HAP-1 (cell line): Measurements from ENCODE around the gene MPG.
"Not testable (repeated sequence)": the region's sequence is repeated elsewhere in the genome, so short reads cannot be mapped to it uniquely, and the experiment has no call there.

Source experiments
- DNase-seq, 2 experiments: peaks; one replicate each; pipeline ENCODE4 v3.0.0-alpha.2; 2016 to 2020; ENCODE audit warnings: low spot score in 2 of 2
- H3K27me3 ChIP-seq: fragments of 250-450 bp; sonication (Bioruptor Pico); 2 replicates; pipeline ENCODE4 v1.5.1; 2020; ENCODE audit warnings: low read depth, mild to moderate bottlenecking, moderate library complexity
- H3K36me3 ChIP-seq: fragments of 250-450 bp; sonication (Bioruptor Pico); replicated peaks from 2 replicates; pipeline ENCODE4 v1.5.1; 2020; ENCODE audit warnings: mild to moderate bottlenecking
- H3K4me1 ChIP-seq: fragments of 250-450 bp; sonication (Bioruptor Pico); 2 replicates; pipeline ENCODE4 v1.5.1; 2020; ENCODE audit warnings: mild to moderate bottlenecking
- H3K4me3 ChIP-seq: fragments of 250-450 bp; sonication (Bioruptor Pico); 2 replicates; pipeline ENCODE4 v1.5.1; 2020; ENCODE audit warnings: mild to moderate bottlenecking, moderate library complexity
- H3K9me3 ChIP-seq: fragments of 250-450 bp; sonication (Bioruptor Pico); 2 replicates; pipeline ENCODE4 v1.5.1; 2020; ENCODE audit warnings: mild to moderate bottlenecking, moderate library complexity
- in situ Hi-C: fragments of 300-500 bp; cut with MboI; formaldehyde crosslinking; loops from 3 replicates; pipeline ENCODE4 v1.14.3; 2020; ENCODE audit warnings: low sequenced_read_pairs, inconsistent platforms, mixed read lengths

Gene MPG

GRCh38 chr16:42069-42457, 36.0 kb upstream of the MPG start:
- H3K27me3 ChIP-seq: no peaks in the 10 kb centered on the region
- H3K36me3 ChIP-seq: peaks cover 57% of the 10 kb centered on the region
- no peak for DNase-seq
- no peaks in the 10 kb centered on the region for H3K9me3 ChIP-seq
- in situ Hi-C loops: no loop called here
- no peaks in the 10 kb centered on the region for H3K4me1 ChIP-seq
- no peak overlapping the region for H3K4me3 ChIP-seq

GRCh38 chr16:42691-43090, 35.3 kb upstream of the MPG start:
- in situ Hi-C loops: no loop called here
- Histone ChIP-seq H3K36me3 (peaks cover 61% of the 10 kb centered on the region), H3K4me1 (no peaks in the 10 kb centered on the region), H3K9me3 (no peaks in the 10 kb centered on the region), H3K27me3 (no peaks in the 10 kb centered on the region), H3K4me3 (no peak overlapping the region)
- DNase-seq: no peak

GRCh38 chr16:43294-43693, 34.7 kb upstream of the MPG start:
- Histone ChIP-seq H3K4me1 (no peaks in the 10 kb centered on the region), H3K4me3 (no peak overlapping the region), H3K9me3 (no peaks in the 10 kb centered on the region), H3K27me3 (no peaks in the 10 kb centered on the region), H3K36me3 (peaks cover 66% of the 10 kb centered on the region)
- DNase-seq: no peak
- in situ Hi-C loops: no loop called here

- DNase-seq: no peak
- no peaks in the 10 kb centered on the region for H3K27me3 ChIP-seq
- in situ Hi-C loops: no loop called here
- no peaks in the 10 kb centered on the region for H3K9me3 ChIP-seq
- no peaks in the 10 kb centered on the region for H3K4me1 ChIP-seq
- H3K36me3 ChIP-seq: peaks cover 72% of the 10 kb centered on the region
- no peak overlapping the region for H3K4me3 ChIP-seq
Measured at GRCh38 chr16:44655-45054, 33.4 kb upstream of the MPG start.

GRCh38 chr16:45454-45853, 32.6 kb upstream of the MPG start:
- in situ Hi-C loops: no loop called here
- no peaks in the 10 kb centered on the region for H3K27me3 ChIP-seq
- no peak overlapping the region for H3K4me3 ChIP-seq
- no peak for DNase-seq
- H3K36me3 ChIP-seq: peaks cover 80% of the 10 kb centered on the region
- no peaks in the 10 kb centered on the region for H3K9me3 ChIP-seq
- no peaks in the 10 kb centered on the region for H3K4me1 ChIP-seq

- H3K9me3 ChIP-seq, DNase-seq, in situ Hi-C loops, H3K27me3 ChIP-seq, H3K4me3 ChIP-seq, H3K4me1 ChIP-seq: not testable (repeated sequence)
- H3K36me3 ChIP-seq: peaks cover 85% of the 10 kb centered on the region
Measured at GRCh38 chr16:46510-46909, 31.5 kb upstream of the MPG start.

- H3K9me3 ChIP-seq: no peaks in the 10 kb centered on the region
- no peaks in the 10 kb centered on the region for H3K27me3 ChIP-seq
- in situ Hi-C loops: no loop called here
Measured at GRCh38 chr16:47234-47633, 30.8 kb upstream of the MPG start.

GRCh38 chr16:50769-51591, 27.0 kb upstream of the MPG start:
- peaks cover 66% of the 10 kb centered on the region for H3K36me3 ChIP-seq
- in situ Hi-C loops: no loop called here
- H3K9me3 ChIP-seq: no peaks in the 10 kb centered on the region; the same call in 1 of the 2 replicates
- peak overlapping the region; percentile 7 for H3K4me3 ChIP-seq
- H3K4me1 ChIP-seq: peaks cover 12% of the 10 kb centered on the region
- H3K27me3 ChIP-seq: no peaks in the 10 kb centered on the region
- DNase-seq: no peak

More at GRCh38 chr16:47234-47633, 30.8 kb upstream of the MPG start:
- H3K36me3 ChIP-seq: peaks cover 80% of the 10 kb centered on the region
- no peak overlapping the region for H3K4me3 ChIP-seq
- H3K4me1 ChIP-seq: peaks cover 5% of the 10 kb centered on the region
- no peak for DNase-seq

- peaks cover 12% of the 10 kb centered on the region for H3K4me1 ChIP-seq
- no peaks in the 10 kb centered on the region for H3K27me3 ChIP-seq
- no peaks in the 10 kb centered on the region; the same call in 1 of the 2 replicates for H3K9me3 ChIP-seq
- DNase-seq: peak; percentile 97 to 99
- H3K36me3 ChIP-seq: peaks cover 71% of the 10 kb centered on the region
- in situ Hi-C loops: no loop called here
- H3K4me3 ChIP-seq: peak within 1 kb of the TSS; percentile 73
Measured at GRCh38 chr16:53346-54236, 24.4 kb upstream of the MPG start, which contains the start of the genes POLR3K and SNRNP25. TSS of gene POLR3K (minus strand) at chr16:53608. CDS start at chr16:53586, 22 bp downstream. TSS of gene SNRNP25 (plus strand) at chr16:53828. CDS start at chr16:54017, 189 bp downstream.

GRCh38 chr16:54237-54581, 23.8 kb upstream of the MPG start:
- in situ Hi-C loops: no loop called here
- H3K4me3 ChIP-seq: peak overlapping the region; percentile 73
- no peaks in the 10 kb centered on the region for H3K27me3 ChIP-seq
- peaks cover 12% of the 10 kb centered on the region for H3K4me1 ChIP-seq
- DNase-seq: no peak
- no peaks in the 10 kb centered on the region; the same call in 1 of the 2 replicates for H3K9me3 ChIP-seq
- peaks cover 73% of the 10 kb centered on the region for H3K36me3 ChIP-seq

- H3K9me3 ChIP-seq: no peaks in the 10 kb centered on the region; the same call in 1 of the 2 replicates
- H3K27me3 ChIP-seq: no peaks in the 10 kb centered on the region
- H3K36me3 ChIP-seq: peaks cover 71% of the 10 kb centered on the region
- no peak for DNase-seq
- in situ Hi-C loops: no loop called here
- no peak overlapping the region for H3K4me3 ChIP-seq
- H3K4me1 ChIP-seq: peaks cover 12% of the 10 kb centered on the region
Measured at GRCh38 chr16:55571-56136, 22.4 kb upstream of the MPG start.

GRCh38 chr16:56231-56927, 21.6 kb upstream of the MPG start:
- H3K36me3 ChIP-seq: peaks cover 67% of the 10 kb centered on the region
- H3K9me3 ChIP-seq: no peaks in the 10 kb centered on the region; the same call in 1 of the 2 replicates
- no peak overlapping the region for H3K4me3 ChIP-seq
- no peak for DNase-seq
- H3K27me3 ChIP-seq: no peaks in the 10 kb centered on the region
- H3K4me1 ChIP-seq: peaks cover 9% of the 10 kb centered on the region
- in situ Hi-C loops: no loop called here

- H3K4me3 ChIP-seq: no peak overlapping the region
- peaks cover 8% of the 10 kb centered on the region for H3K4me1 ChIP-seq
- in situ Hi-C loops: no loop called here
- no peak for DNase-seq
- H3K9me3 ChIP-seq: no peaks in the 10 kb centered on the region; the same call in 1 of the 2 replicates
- no peaks in the 10 kb centered on the region for H3K27me3 ChIP-seq
- peaks cover 71% of the 10 kb centered on the region for H3K36me3 ChIP-seq
Measured at GRCh38 chr16:57711-58110, 20.3 kb upstream of the MPG start.
